ENCODE measurements around the gene TBC1D2B.

The TBC1D2B gene

GRCh38 chr15:78037779-78038305, 39.7 kb downstream of the TBC1D2B start:
- H2AK5ac ChIP-seq (ENCODE audit: low read length, severe bottlenecking), result no peak overlapping the region

GRCh38 chr15:78037328-78037727, 40.2 kb downstream of the TBC1D2B start:
- H3K4me3 ChIP-seq (ENCODE audit: insufficient read depth in 1 of 2, low read depth in 1 of 2, low read length in 2 of 2), result no peak overlapping the region
- H4K8ac ChIP-seq (ENCODE audit: low read length), result no peak overlapping the region
- H2BK120ac ChIP-seq (ENCODE audit: low read depth, low read length), result no peak overlapping the region
- no peak overlapping the region for H2AFZ ChIP-seq (ENCODE audit: low read depth, low read length)
- H3K4me1 ChIP-seq (ENCODE audit: control insufficient read depth, insufficient read depth, low read depth, low read length), result peaks cover 14% of the 10 kb centered on the region
- no peak overlapping the region for H3K23ac ChIP-seq (ENCODE audit: low read length in 2 of 2)
- H3K18ac ChIP-seq (ENCODE audit: low read depth in 1 of 2, low read length in 2 of 2), result no peak overlapping the region
- no peak overlapping the region for H4K91ac ChIP-seq (ENCODE audit: low read length)
- H2BK15ac ChIP-seq (ENCODE audit: low read depth, poor library complexity, severe bottlenecking), result no peak overlapping the region
- peaks cover 43% of the 10 kb centered on the region for H3K79me1 ChIP-seq (replicated peaks; ENCODE audit: low read length, poor library complexity, severe bottlenecking)
- WGBS, result 79% methylated on average over 5 of the region's 7 CpGs
- peaks cover 52 to 55% of the 10 kb centered on the region in 2 experiments for H3K36me3 ChIP-seq (ENCODE audit: control insufficient read depth in 1 of 2, insufficient read depth in 2 of 2, low read depth in 1 of 2, low read length in 2 of 2)
- no peak overlapping the region for H2AK5ac ChIP-seq (ENCODE audit: low read length, severe bottlenecking)
- H3K4me2 ChIP-seq (ENCODE audit: low read length, poor library complexity, severe bottlenecking), result no peak overlapping the region
- no peak for DNase-seq
- H3K14ac ChIP-seq (ENCODE audit: low read length in 2 of 2), result no peak overlapping the region
- no peak overlapping the region for H3K27ac ChIP-seq (ENCODE audit: low read length, poor library complexity, severe bottlenecking)
- no peaks in the 10 kb centered on the region for H3K27me3 ChIP-seq (ENCODE audit: control insufficient read depth in 1 of 2, insufficient read depth in 1 of 2, low read length in 2 of 2)
- H3K9ac ChIP-seq (ENCODE audit: low read length), result no peak overlapping the region
- no peaks in the 10 kb centered on the region for H3K9me3 ChIP-seq (ENCODE audit: control insufficient read depth, low read length)
- no peak overlapping the region for H2BK12ac ChIP-seq (ENCODE audit: low read length in 2 of 2)
- H2BK5ac ChIP-seq (ENCODE audit: low read depth, low read length, poor library complexity, severe bottlenecking), result no peak overlapping the region
- no peak overlapping the region for H3K4ac ChIP-seq (ENCODE audit: low read depth in 1 of 2, low read length in 2 of 2)

More at GRCh38 chr15:78037779-78038305, 39.7 kb downstream of the TBC1D2B start:
- peaks cover 48% of the 10 kb centered on the region for H3K79me1 ChIP-seq (replicated peaks; ENCODE audit: low read length, poor library complexity, severe bottlenecking)
- H2BK120ac ChIP-seq (ENCODE audit: low read depth, low read length), result no peak overlapping the region
- no peak overlapping the region for H4K91ac ChIP-seq (ENCODE audit: low read length)
- no peak overlapping the region for H3K4me3 ChIP-seq (ENCODE audit: insufficient read depth in 1 of 2, low read depth in 1 of 2, low read length in 2 of 2)
- 72% methylated on average over 3 of the region's 4 CpGs for WGBS
- no peak overlapping the region for H3K9ac ChIP-seq (ENCODE audit: low read length)
- no peak overlapping the region for H3K18ac ChIP-seq (ENCODE audit: low read depth in 1 of 2, low read length in 2 of 2)
- H3K4ac ChIP-seq (ENCODE audit: low read depth in 1 of 2, low read length in 2 of 2), result no peak overlapping the region
- no peaks in the 10 kb centered on the region for H3K27me3 ChIP-seq (ENCODE audit: control insufficient read depth in 1 of 2, insufficient read depth in 1 of 2, low read length in 2 of 2)
- no peak overlapping the region for H2AFZ ChIP-seq (ENCODE audit: low read depth, low read length)
- no peak overlapping the region for H2BK15ac ChIP-seq (ENCODE audit: low read depth, poor library complexity, severe bottlenecking)
- no peak overlapping the region for H3K27ac ChIP-seq (ENCODE audit: low read length, poor library complexity, severe bottlenecking)
- H3K36me3 ChIP-seq (ENCODE audit: control insufficient read depth in 1 of 2, insufficient read depth in 2 of 2, low read depth in 1 of 2, low read length in 2 of 2), result peaks cover 57 to 60% of the 10 kb centered on the region in 2 experiments
- H3K4me2 ChIP-seq (ENCODE audit: low read length, poor library complexity, severe bottlenecking), result no peak overlapping the region
- no peak overlapping the region for H4K8ac ChIP-seq (ENCODE audit: low read length)
- no peak for DNase-seq
- peaks cover 16% of the 10 kb centered on the region for H3K4me1 ChIP-seq (ENCODE audit: control insufficient read depth, insufficient read depth, low read depth, low read length)
- H2BK5ac ChIP-seq (ENCODE audit: low read depth, low read length, poor library complexity, severe bottlenecking), result no peak overlapping the region
- no peak overlapping the region for H3K14ac ChIP-seq (ENCODE audit: low read length in 2 of 2)
- no peaks in the 10 kb centered on the region for H3K9me3 ChIP-seq (ENCODE audit: control insufficient read depth, low read length)
- H2BK12ac ChIP-seq (ENCODE audit: low read length in 2 of 2), result no peak overlapping the region
- no peak overlapping the region for H3K23ac ChIP-seq (ENCODE audit: low read length in 2 of 2)

- 77% methylated on average over 6 of the region's 6 CpGs for WGBS
Measured at GRCh38 chr15:78035861-78036476, 41.5 kb downstream of the TBC1D2B start.

GRCh38 chr15:78035321-78035751, 42.2 kb downstream of the TBC1D2B start:
- H4K8ac ChIP-seq (ENCODE audit: low read length), result no peak overlapping the region
- H3K4ac ChIP-seq (ENCODE audit: low read depth in 1 of 2, low read length in 2 of 2), result no peak overlapping the region
- H3K27ac ChIP-seq (ENCODE audit: low read length, poor library complexity, severe bottlenecking), result no peak overlapping the region
- H3K27me3 ChIP-seq (ENCODE audit: control insufficient read depth in 1 of 2, insufficient read depth in 1 of 2, low read length in 2 of 2), result no peaks in the 10 kb centered on the region
- no peak overlapping the region for H2BK12ac ChIP-seq (ENCODE audit: low read length in 2 of 2)
- H3K36me3 ChIP-seq (ENCODE audit: control insufficient read depth in 1 of 2, insufficient read depth in 2 of 2, low read depth in 1 of 2, low read length in 2 of 2), result peaks cover 49 to 53% of the 10 kb centered on the region in 2 experiments
- H3K9me3 ChIP-seq (ENCODE audit: control insufficient read depth, low read length), result no peaks in the 10 kb centered on the region
- H3K79me1 ChIP-seq (replicated peaks; ENCODE audit: low read length, poor library complexity, severe bottlenecking), result peaks cover 45% of the 10 kb centered on the region
- 63% methylated on average over 1 of the region's 4 CpGs for WGBS
- no peak overlapping the region for H3K4me3 ChIP-seq (ENCODE audit: insufficient read depth in 1 of 2, low read depth in 1 of 2, low read length in 2 of 2)
- H4K91ac ChIP-seq (ENCODE audit: low read length), result no peak overlapping the region
- H2BK15ac ChIP-seq (ENCODE audit: low read depth, poor library complexity, severe bottlenecking), result no peak overlapping the region
- H2BK5ac ChIP-seq (ENCODE audit: low read depth, low read length, poor library complexity, severe bottlenecking), result no peak overlapping the region
- no peak overlapping the region for H2BK120ac ChIP-seq (ENCODE audit: low read depth, low read length)
- peak overlapping the region in 1 of 2 experiments; percentile 42 for H3K18ac ChIP-seq (ENCODE audit: low read depth in 1 of 2, low read length in 2 of 2)
- H3K4me2 ChIP-seq (ENCODE audit: low read length, poor library complexity, severe bottlenecking), result no peak overlapping the region
- H3K23ac ChIP-seq (ENCODE audit: low read length in 2 of 2), result no peak overlapping the region
- H3K4me1 ChIP-seq (ENCODE audit: control insufficient read depth, insufficient read depth, low read depth, low read length), result peaks cover 14% of the 10 kb centered on the region
- peak overlapping the region; percentile 44 for H3K9ac ChIP-seq (ENCODE audit: low read length)
- H2AFZ ChIP-seq (ENCODE audit: low read depth, low read length), result no peak overlapping the region
- DNase-seq, result peak; percentile 40
- H3K14ac ChIP-seq (ENCODE audit: low read length in 2 of 2), result no peak overlapping the region
- no peak overlapping the region for H2AK5ac ChIP-seq (ENCODE audit: low read length, severe bottlenecking)

More at GRCh38 chr15:78035861-78036476, 41.5 kb downstream of the TBC1D2B start:
- Histone ChIP-seq H2BK12ac (ENCODE audit: low read length in 2 of 2) (no peak overlapping the region), H4K8ac (ENCODE audit: low read length) (no peak overlapping the region), H3K9me3 (ENCODE audit: control insufficient read depth, low read length) (no peaks in the 10 kb centered on the region), H2BK15ac (ENCODE audit: low read depth, poor library complexity, severe bottlenecking) (no peak overlapping the region), H3K4me2 (ENCODE audit: low read length, poor library complexity, severe bottlenecking) (no peak overlapping the region), H3K18ac (ENCODE audit: low read depth in 1 of 2, low read length in 2 of 2) (peak overlapping the region in 1 of 2 experiments; percentile 46), H3K14ac (ENCODE audit: low read length in 2 of 2) (no peak overlapping the region), H3K4ac (ENCODE audit: low read depth in 1 of 2, low read length in 2 of 2) (no peak overlapping the region), H2AK5ac (ENCODE audit: low read length, severe bottlenecking) (no peak overlapping the region), H3K36me3 (ENCODE audit: control insufficient read depth in 1 of 2, insufficient read depth in 2 of 2, low read depth in 1 of 2, low read length in 2 of 2) (peaks cover 48 to 49% of the 10 kb centered on the region in 2 experiments), H3K4me1 (ENCODE audit: control insufficient read depth, insufficient read depth, low read depth, low read length) (peaks cover 14% of the 10 kb centered on the region), H2AFZ (ENCODE audit: low read depth, low read length) (no peak overlapping the region), H3K4me3 (ENCODE audit: insufficient read depth in 1 of 2, low read depth in 1 of 2, low read length in 2 of 2) (no peak overlapping the region), H3K23ac (ENCODE audit: low read length in 2 of 2) (no peak overlapping the region), H3K9ac (ENCODE audit: low read length) (no peak overlapping the region), H2BK5ac (ENCODE audit: low read depth, low read length, poor library complexity, severe bottlenecking) (no peak overlapping the region), H3K27ac (ENCODE audit: low read length, poor library complexity, severe bottlenecking) (no peak overlapping the region), H2BK120ac (ENCODE audit: low read depth, low read length) (no peak overlapping the region), H3K79me1 (replicated peaks; ENCODE audit: low read length, poor library complexity, severe bottlenecking) (peaks cover 43% of the 10 kb centered on the region), H3K27me3 (ENCODE audit: control insufficient read depth in 1 of 2, insufficient read depth in 1 of 2, low read length in 2 of 2) (no peaks in the 10 kb centered on the region), H4K91ac (ENCODE audit: low read length) (no peak overlapping the region)
- peak; percentile 31 for DNase-seq

All from mesenchymal stem cell (in vitro differentiated cells and primary cell).